BLaER1 (cell line): ENCODE measurements around the gene MIEN1.

Source experiments
- H3K27ac ChIP-seq: shearing (Covaris generic); formaldehyde crosslinking; 2 replicates; pipeline ENCODE4 v1.8.1; 2022
- H3K27me3 ChIP-seq: shearing (Covaris generic); formaldehyde crosslinking; 2 replicates; pipeline ENCODE4 v1.8.1; 2022
- H3K36me3 ChIP-seq: shearing (Covaris generic); formaldehyde crosslinking; 2 replicates; pipeline ENCODE4 v1.8.1; 2022
- H3K4me1 ChIP-seq: shearing (Covaris generic); formaldehyde crosslinking; 2 replicates; pipeline ENCODE4 v1.8.1; 2022
- H3K4me2 ChIP-seq: shearing (Covaris generic); formaldehyde crosslinking; 2 replicates; pipeline ENCODE4 v1.8.1; 2022
- H3K4me3 ChIP-seq: shearing (Covaris generic); formaldehyde crosslinking; 2 replicates; pipeline ENCODE4 v1.8.1; 2022
- H3K9ac ChIP-seq: shearing (Covaris generic); formaldehyde crosslinking; 2 replicates; pipeline ENCODE4 v1.8.1; 2022
- H3K9me3 ChIP-seq: shearing (Covaris generic); formaldehyde crosslinking; 2 replicates; pipeline ENCODE4 v1.8.1; 2022
- H4K20me1 ChIP-seq: shearing (Covaris generic); formaldehyde crosslinking; 2 replicates; pipeline ENCODE4 v1.8.1; 2022
- Cebpa-rat ChIP-seq: shearing (Covaris generic); IDR thresholded peaks from 2 replicates; pipeline ENCODE4 v1.8.1; 2022

MIEN1 gene

DNA sequence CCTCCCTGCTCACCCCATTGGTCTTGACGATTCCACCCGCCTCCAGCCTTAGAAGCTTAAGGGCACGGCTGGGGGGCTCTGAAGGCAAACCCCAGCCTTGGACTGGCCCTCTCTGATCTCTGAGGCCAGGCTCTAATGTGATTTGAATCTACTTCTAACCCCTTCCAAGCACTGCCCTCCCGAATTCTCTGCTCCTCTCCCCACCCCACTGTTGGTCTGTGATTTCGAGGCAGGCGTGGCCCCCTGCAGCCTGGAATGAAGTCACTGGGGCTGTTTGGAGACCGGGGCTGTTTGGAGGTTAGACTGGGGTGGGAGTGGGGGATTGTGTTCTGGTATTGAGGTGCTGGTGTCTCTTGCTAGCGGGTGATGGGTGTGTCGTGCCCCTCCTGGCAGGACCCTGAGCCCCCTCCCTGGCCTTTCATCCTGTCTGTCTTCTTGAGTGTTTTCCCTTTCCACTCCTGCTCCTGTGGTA lies 9.6 kb upstream of the MIEN1 start:
- H3K4me3 ChIP-seq = peak overlapping the region; percentile 33; the same call in 1 of the 2 replicates
- no peak overlapping the region for H3K27ac ChIP-seq
- H4K20me1 ChIP-seq = no peaks in the 10 kb centered on the region
- no peak overlapping the region for H3K9ac ChIP-seq
- peak overlapping the region; percentile 60 for H3K4me2 ChIP-seq
- H3K9me3 ChIP-seq = no peaks in the 10 kb centered on the region
- peaks cover 77% of the 10 kb centered on the region for H3K27me3 ChIP-seq
- peaks cover 32% of the 10 kb centered on the region for H3K4me1 ChIP-seq
- TF ChIP-seq Cebpa-rat = no peak
- no peaks in the 10 kb centered on the region for H3K36me3 ChIP-seq

DNA sequence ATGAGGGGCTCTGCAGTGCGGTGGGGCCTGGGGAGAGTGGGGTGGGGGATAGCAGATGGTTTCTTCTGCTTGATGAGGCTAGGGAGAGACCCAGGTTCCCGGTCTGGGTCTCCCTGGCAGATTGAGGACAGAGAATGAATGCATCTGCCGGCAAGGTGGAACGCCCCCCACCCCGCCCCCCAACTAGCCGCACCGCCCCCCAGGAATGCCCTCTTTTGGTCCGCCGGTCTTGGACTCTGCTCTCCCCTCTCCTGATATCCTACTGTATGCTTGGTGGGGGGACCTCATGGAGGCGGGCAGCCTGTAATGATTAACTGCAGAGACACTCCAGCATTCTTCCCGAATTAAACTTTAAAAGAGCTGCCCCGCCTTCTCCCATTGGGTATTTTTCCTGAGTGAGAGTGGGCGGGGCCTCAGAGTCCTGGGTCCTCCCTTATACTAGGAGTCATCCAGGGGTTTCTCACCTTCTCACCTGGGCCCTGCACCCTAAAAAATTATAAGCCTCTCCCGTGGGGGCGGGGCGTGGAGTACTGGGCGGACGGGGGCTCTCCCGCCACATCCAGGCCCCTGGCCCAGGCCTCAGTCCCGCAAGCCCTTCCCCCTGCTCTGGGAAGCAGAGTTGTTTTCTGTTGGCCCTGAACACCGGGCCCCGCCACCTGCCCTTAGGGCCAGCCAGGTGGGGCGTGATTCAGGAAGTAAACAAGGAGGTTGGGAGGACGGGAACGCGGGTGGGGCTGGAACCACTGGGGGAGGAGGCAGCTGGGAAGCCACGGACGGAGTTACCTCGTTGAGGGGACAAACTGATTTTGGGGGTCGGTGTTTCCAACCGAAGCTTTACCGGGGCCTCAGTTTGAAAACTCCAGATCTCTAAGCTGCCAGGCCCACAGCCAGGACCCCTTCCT lies 8.9 kb upstream of the MIEN1 start:
- peak overlapping the region; percentile 33; the same call in 1 of the 2 replicates for H3K4me3 ChIP-seq
- no peaks in the 10 kb centered on the region for H3K9me3 ChIP-seq
- H3K27me3 ChIP-seq = peaks cover 77% of the 10 kb centered on the region
- H3K9ac ChIP-seq = no peak overlapping the region
- no peaks in the 10 kb centered on the region for H4K20me1 ChIP-seq
- no peak for TF ChIP-seq Cebpa-rat
- H3K27ac ChIP-seq = no peak overlapping the region
- peaks cover 32% of the 10 kb centered on the region for H3K4me1 ChIP-seq
- peak overlapping the region; percentile 60 for H3K4me2 ChIP-seq
- no peaks in the 10 kb centered on the region for H3K36me3 ChIP-seq

DNA sequence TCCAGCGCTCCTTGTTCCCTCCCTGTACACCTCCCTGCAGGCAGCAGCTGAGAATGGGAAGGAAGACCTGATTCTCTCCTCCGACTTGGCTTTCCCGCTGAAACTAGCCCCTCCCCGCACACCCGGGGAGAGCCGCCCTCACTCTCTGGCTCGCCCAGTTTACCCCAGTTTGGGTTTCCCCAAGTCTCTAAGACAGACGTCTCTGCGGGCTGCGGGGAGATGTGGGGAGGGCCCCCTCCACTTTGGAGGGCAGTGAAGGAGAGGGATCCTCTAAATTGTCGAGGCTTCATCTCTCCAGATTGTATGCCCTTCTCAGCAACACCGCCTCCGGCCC lies 8.2 kb upstream of the MIEN1 start:
- H3K9me3 ChIP-seq = no peaks in the 10 kb centered on the region
- no peak overlapping the region for H3K4me3 ChIP-seq
- no peak overlapping the region for H3K27ac ChIP-seq
- no peak overlapping the region for H3K9ac ChIP-seq
- peaks cover 77% of the 10 kb centered on the region for H3K27me3 ChIP-seq
- no peak for TF ChIP-seq Cebpa-rat
- H3K36me3 ChIP-seq = no peaks in the 10 kb centered on the region
- H4K20me1 ChIP-seq = no peaks in the 10 kb centered on the region
- peaks cover 32% of the 10 kb centered on the region for H3K4me1 ChIP-seq
- H3K4me2 ChIP-seq = no peak overlapping the region

DNA sequence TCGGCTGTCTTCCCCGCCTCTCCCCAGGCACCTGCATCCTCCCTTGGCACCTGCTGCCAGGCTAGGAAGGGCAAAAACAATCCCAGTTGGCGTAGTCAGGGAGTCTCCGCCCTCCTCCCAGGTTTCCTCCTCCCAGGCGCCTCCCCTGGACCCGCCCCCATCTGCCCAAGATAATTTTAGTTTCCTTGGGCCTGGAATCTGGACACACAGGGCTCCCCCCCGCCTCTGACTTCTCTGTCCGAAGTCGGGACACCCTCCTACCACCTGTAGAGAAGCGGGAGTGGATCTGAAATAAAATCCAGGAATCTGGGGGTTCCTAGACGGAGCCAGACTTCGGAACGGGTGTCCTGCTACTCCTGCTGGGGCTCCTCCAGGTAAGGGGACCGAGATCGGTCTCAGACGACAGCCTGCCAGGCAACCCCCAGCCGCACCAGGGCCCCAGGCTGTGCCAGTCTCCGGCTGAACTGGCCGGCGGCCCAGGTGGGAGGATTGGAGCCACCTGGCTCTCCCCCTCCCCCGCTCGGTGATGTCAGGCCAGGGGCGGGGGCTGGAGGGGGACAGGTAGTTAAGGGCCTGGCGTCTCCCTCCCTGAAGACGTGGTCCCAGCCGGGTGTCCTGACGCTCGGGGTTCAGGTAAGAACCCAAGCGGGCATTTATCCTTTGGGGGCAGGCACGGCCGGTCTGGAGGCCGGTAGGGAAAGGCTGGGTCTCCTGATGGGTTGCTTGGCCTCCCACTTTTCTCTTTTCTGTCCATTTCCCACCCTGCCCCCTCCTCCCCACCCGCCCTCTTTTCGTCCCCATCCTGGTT lies 7.6 kb upstream of the MIEN1 start, which contains the start of gene GRB7:
GRB7 (plus strand) TSS at position 179 of the 808 bp plus-strand sequence. CDS start 4,364 bp downstream, outside the sequence.
- Histone ChIP-seq H4K20me1 (no peaks in the 10 kb centered on the region), H3K9me3 (no peaks in the 10 kb centered on the region), H3K9ac (no peak within 1 kb of the TSS), H3K4me1 (peaks cover 32% of the 10 kb centered on the region), H3K4me3 (no peak within 1 kb of the TSS), H3K4me2 (0 out of 2 replicates have a peak within 1 kb of the TSS, but pooled peaks have one; percentile 4), H3K27ac (no peak within 1 kb of the TSS), H3K36me3 (no peaks in the 10 kb centered on the region), H3K27me3 (peaks cover 75% of the 10 kb centered on the region)
- no peak for TF ChIP-seq Cebpa-rat

DNA sequence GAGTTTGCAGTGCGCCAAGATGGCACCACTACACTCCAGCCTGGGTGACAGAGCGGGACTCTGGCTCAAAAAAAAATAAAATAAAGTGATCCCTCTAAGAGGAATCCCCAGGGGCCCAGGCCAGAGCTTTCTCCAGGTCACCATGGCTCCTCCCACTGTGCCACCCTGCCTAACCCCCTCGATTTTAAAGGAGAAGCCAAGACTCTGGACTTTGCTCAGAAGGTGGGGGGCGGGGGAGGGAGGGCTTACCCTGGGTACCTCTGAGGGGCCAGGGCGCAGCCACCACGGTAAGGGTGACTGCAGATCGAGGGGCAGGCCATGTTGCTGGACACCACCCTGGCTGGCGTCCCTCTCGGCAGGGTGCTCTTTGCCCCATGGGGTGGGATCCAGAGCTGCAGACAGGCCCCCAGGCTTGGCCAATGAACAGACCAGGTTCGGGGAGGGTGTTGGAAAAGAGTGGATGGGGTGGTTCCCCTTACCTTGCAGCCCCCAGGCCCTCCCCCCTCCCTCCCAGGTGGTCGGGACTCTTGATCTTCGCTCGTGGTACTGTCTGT lies 7.0 kb upstream of the MIEN1 start:
- no peaks in the 10 kb centered on the region for H4K20me1 ChIP-seq
- H3K4me3 ChIP-seq = no peak overlapping the region
- no peak for TF ChIP-seq Cebpa-rat
- H3K4me1 ChIP-seq = peaks cover 32% of the 10 kb centered on the region
- H3K36me3 ChIP-seq = no peaks in the 10 kb centered on the region
- H3K27ac ChIP-seq = no peak overlapping the region
- H3K9me3 ChIP-seq = no peaks in the 10 kb centered on the region
- no peak overlapping the region for H3K9ac ChIP-seq
- H3K4me2 ChIP-seq = 0 out of 2 replicates have a peak overlapping the region, but pooled peaks have one; percentile 4
- H3K27me3 ChIP-seq = peaks cover 69% of the 10 kb centered on the region

DNA sequence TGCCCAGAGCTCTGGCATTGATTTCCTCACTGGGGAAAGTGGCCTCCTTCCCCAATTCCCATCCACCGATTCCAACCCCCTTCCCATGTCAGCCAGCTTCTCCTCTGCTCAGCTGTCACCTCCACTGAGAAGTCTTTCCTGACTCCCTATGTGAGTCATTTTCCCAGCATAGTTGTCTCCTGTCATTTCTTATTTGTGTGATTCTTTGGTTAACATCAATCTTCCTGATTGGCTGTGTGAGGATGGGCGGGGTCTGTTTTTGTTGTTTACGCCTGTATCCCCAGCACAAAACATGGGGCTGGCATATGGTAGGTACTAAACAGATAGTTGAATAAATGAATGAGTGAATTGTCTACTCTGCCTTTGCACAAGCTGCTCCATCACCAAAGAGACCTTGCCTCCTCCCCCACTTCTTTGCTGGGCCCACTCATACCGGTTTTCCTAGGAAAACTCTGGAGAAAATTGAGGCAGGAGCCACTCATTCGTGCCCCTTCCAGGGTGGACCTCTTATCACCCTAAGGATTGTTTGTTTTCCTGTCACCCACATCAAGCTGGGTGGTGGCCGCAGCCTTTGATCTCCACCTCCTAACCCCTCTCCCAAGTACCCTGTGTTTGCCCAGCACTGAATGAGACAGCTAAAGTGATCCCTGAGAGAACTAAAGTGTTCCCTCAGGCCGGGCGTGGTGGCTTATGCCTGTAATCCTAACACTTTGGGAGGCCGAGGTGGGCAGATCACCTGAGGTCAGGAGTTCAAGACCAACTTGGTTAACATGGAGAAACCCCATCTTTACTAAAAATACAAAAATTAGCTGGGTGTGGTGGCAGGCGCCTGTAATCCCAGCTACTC lies 6.2 kb upstream of the MIEN1 start:
- Histone ChIP-seq H3K4me3 (no peak overlapping the region), H3K4me2 (no peak overlapping the region), H3K4me1 (peaks cover 32% of the 10 kb centered on the region), H4K20me1 (no peaks in the 10 kb centered on the region), H3K27me3 (peaks cover 61% of the 10 kb centered on the region), H3K9me3 (no peaks in the 10 kb centered on the region), H3K36me3 (no peaks in the 10 kb centered on the region), H3K27ac (no peak overlapping the region), H3K9ac (no peak overlapping the region)
- TF ChIP-seq Cebpa-rat = no peak

DNA sequence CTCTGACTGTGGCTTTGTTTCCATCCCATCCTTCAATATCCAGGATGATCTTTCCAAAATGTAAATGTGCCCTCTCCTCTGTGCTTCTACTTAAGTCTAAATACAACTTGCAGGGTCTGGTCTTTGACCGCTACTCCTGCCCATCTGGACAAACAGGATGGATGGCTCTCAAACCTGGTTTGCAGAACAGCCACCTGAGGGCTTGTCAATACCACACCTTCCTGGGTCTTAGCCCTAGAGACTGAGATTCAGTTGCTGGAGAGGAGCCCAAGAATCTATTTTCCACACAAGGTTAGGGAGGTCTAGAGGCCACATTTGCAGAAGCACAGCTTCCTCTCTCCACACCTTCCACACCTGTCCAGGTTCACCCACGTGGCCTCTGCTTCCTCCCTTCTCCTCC lies 5.5 kb upstream of the MIEN1 start:
- Histone ChIP-seq H3K9me3 (no peaks in the 10 kb centered on the region), H3K4me2 (no peak overlapping the region), H4K20me1 (no peaks in the 10 kb centered on the region), H3K36me3 (no peaks in the 10 kb centered on the region), H3K4me1 (peaks cover 29% of the 10 kb centered on the region), H3K9ac (no peak overlapping the region), H3K27ac (no peak overlapping the region), H3K4me3 (no peak overlapping the region), H3K27me3 (peaks cover 55% of the 10 kb centered on the region)
- no peak for TF ChIP-seq Cebpa-rat

DNA sequence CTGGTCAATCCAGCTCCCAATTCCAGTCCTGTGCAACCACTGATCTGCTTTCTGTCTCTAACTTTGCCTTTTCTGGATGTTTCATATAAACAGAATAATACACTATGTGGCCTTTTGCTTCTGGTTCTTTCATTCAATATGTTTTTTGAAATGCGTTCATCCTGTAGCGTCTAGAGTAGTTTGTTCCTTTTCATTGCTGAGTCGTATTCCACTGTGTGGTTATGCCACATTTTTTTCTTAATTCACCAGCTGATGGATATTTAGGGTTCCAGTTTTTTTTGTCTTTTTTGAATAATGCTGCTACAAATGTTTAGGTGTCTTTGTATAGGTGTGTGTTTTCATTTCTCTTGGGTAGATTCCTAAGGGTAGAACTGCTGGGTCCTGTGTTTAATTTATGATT lies 2.3 kb upstream of the MIEN1 start:
- no peak for TF ChIP-seq Cebpa-rat
- H3K4me1 ChIP-seq = peaks cover 18% of the 10 kb centered on the region
- H3K9me3 ChIP-seq = no peaks in the 10 kb centered on the region
- H3K9ac ChIP-seq = no peak overlapping the region
- no peak overlapping the region for H3K4me3 ChIP-seq
- no peak overlapping the region for H3K27ac ChIP-seq
- peaks cover 22% of the 10 kb centered on the region for H3K27me3 ChIP-seq
- H4K20me1 ChIP-seq = no peaks in the 10 kb centered on the region
- H3K4me2 ChIP-seq = no peak overlapping the region
- peaks cover 19% of the 10 kb centered on the region for H3K36me3 ChIP-seq

DNA sequence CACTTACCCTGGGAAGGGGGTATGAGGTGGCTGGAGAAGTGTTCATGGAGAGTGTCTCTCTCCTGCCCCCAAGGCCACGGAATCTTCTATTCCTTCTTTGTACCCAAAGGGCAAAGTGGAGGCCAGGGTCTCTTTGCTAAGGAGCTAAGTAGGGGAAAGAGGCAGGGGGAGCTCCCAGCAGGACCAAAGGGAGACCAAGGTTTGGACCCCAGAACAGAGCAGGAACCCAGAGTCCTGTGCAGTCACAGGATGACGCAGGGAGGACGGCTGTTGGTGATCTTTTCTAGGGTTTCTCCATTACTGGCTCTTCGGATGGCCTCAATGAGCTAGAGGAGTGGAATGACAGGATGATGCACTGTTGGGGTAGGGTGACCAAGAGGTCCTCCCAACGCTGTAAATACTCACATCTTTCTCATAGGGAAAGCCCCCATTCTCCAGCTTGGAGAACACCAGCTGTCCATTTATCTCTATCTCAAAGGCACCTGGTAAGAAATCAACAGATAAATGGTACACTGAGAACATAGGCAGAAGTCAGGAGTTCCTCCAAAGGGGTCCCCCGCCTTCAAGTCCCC lies 966 bp downstream of the MIEN1 start:
- Histone ChIP-seq H3K4me1 (peaks cover 27% of the 10 kb centered on the region), H3K27me3 (no peaks in the 10 kb centered on the region), H3K36me3 (peaks cover 30% of the 10 kb centered on the region), H4K20me1 (no peaks in the 10 kb centered on the region), H3K27ac (peak overlapping the region; percentile 92), H3K9ac (peak overlapping the region; percentile 90), H3K4me3 (peak overlapping the region; percentile 83), H3K4me2 (peak overlapping the region; percentile 97), H3K9me3 (no peaks in the 10 kb centered on the region)
- TF ChIP-seq Cebpa-rat = no peak
